Neutrophil (primary cell): ENCODE measurements around the gene GP5.

ENCODE experiments used
- H3K27ac ChIP-seq: fragments of 200-600 bp; sonication (generic); 2 replicates; pipeline ENCODE4 v1.5.1; 2016; ENCODE audit warnings: mild to moderate bottlenecking, moderate library complexity
- H3K27me3 ChIP-seq: fragments of 200-600 bp; sonication (generic); 2 replicates; pipeline ENCODE4 v1.6.0; 2016; ENCODE audit warnings: mild to moderate bottlenecking
- H3K36me3 ChIP-seq: fragments of 200-600 bp; sonication (generic); 2 replicates; pipeline ENCODE4 v1.5.1; 2017
- H3K4me1 ChIP-seq, 2 experiments: fragments of 200-600 bp in 1 of 2; sonication (generic) in 1 of 2; 1 replicate in 1 of 2; 2 replicates in 1 of 2; pipeline versions ENCODE4 v1.5.1 to v1.6.1; 2013 to 2016; ENCODE audit warnings: low read depth in 1 of 2, low read length in 1 of 2, mild to moderate bottlenecking in 1 of 2, moderate library complexity in 1 of 2; ENCODE audit not compliant: control insufficient read depth in 1 of 2, insufficient read depth in 1 of 2
- H3K4me3 ChIP-seq, 2 experiments: fragments of 200-600 bp in 1 of 2; sonication (generic) in 1 of 2; 1 replicate in 1 of 2; 2 replicates in 1 of 2; pipeline ENCODE4 v1.5.1; 2013 to 2016; ENCODE audit warnings: low read depth in 1 of 2, low read length in 1 of 2, mild to moderate bottlenecking in 1 of 2, moderate library complexity in 1 of 2
- H3K9me3 ChIP-seq: fragments of 200-600 bp; sonication (generic); 2 replicates; pipeline ENCODE4 v1.5.1; 2016
- CTCF ChIP-seq: fragments of 200-600 bp; sonication (generic); IDR thresholded peaks from 2 replicates; pipeline ENCODE4 v1.5.1; 2016; ENCODE audit warnings: antibody characterized with exemption

GP5 gene

GRCh38 chr3:194424953-194425352, 25.9 kb upstream of the GP5 start:
- Histone ChIP-seq H3K9me3 (no peaks in the 10 kb centered on the region), H3K4me3 (no peak overlapping the region), H3K27ac (no peak overlapping the region), H3K4me1 (no peaks in the 10 kb centered on the region), H3K27me3 (no peaks in the 10 kb centered on the region), H3K36me3 (peaks cover 47% of the 10 kb centered on the region)
- no peak for TF ChIP-seq CTCF

- Histone ChIP-seq H3K27ac (no peak overlapping the region), H3K4me1 (no peaks in the 10 kb centered on the region), H3K36me3 (peaks cover 42% of the 10 kb centered on the region), H3K4me3 (no peak overlapping the region), H3K9me3 (no peaks in the 10 kb centered on the region), H3K27me3 (no peaks in the 10 kb centered on the region)
- TF ChIP-seq CTCF, result no peak
Measured at GRCh38 chr3:194424373-194424772, 25.3 kb upstream of the GP5 start.

GRCh38 chr3:194423317-194423716, 24.3 kb upstream of the GP5 start:
- H3K4me1 ChIP-seq, result no peaks in the 10 kb centered on the region
- no peak for TF ChIP-seq CTCF
- peaks cover 31% of the 10 kb centered on the region for H3K36me3 ChIP-seq
- no peak overlapping the region for H3K4me3 ChIP-seq
- no peaks in the 10 kb centered on the region for H3K27me3 ChIP-seq
- no peak overlapping the region for H3K27ac ChIP-seq
- no peaks in the 10 kb centered on the region for H3K9me3 ChIP-seq

GRCh38 chr3:194422188-194422587, 23.1 kb upstream of the GP5 start:
- H3K4me1 ChIP-seq, result no peaks in the 10 kb centered on the region
- peaks cover 30% of the 10 kb centered on the region for H3K36me3 ChIP-seq
- H3K27me3 ChIP-seq, result no peaks in the 10 kb centered on the region
- no peaks in the 10 kb centered on the region for H3K9me3 ChIP-seq
- TF ChIP-seq CTCF, result no peak
- H3K4me3 ChIP-seq, result no peak overlapping the region
- no peak overlapping the region for H3K27ac ChIP-seq

- no peaks in the 10 kb centered on the region for H3K9me3 ChIP-seq
- TF ChIP-seq CTCF, result no peak
- no peaks in the 10 kb centered on the region for H3K27me3 ChIP-seq
- H3K36me3 ChIP-seq, result no peaks in the 10 kb centered on the region
- H3K27ac ChIP-seq, result no peak overlapping the region
- H3K4me3 ChIP-seq, result no peak overlapping the region
- no peaks in the 10 kb centered on the region for H3K4me1 ChIP-seq
Measured at GRCh38 chr3:194418671-194419070, 19.6 kb upstream of the GP5 start.

- Histone ChIP-seq H3K9me3 (no peaks in the 10 kb centered on the region), H3K4me3 (no peak overlapping the region), H3K36me3 (peaks cover 11% of the 10 kb centered on the region), H3K4me1 (no peaks in the 10 kb centered on the region), H3K27ac (no peak overlapping the region), H3K27me3 (no peaks in the 10 kb centered on the region)
- TF ChIP-seq CTCF, result no peak
Measured at GRCh38 chr3:194407423-194407822, 8.4 kb upstream of the GP5 start.
